ENCODE results near the gene XYLT1. TPM values are rescaled to one million over a fixed set of nuclear protein-coding genes. Genes with fewer than 3 reads are reported as not detected.

The XYLT1 gene
- total and polyA plus RNA-seq, 2 of the 8 experiments (the other 6 are each of a cell fraction or from before 2014, with no cell fraction given): 6.6 to 25.4 TPM

DNA sequence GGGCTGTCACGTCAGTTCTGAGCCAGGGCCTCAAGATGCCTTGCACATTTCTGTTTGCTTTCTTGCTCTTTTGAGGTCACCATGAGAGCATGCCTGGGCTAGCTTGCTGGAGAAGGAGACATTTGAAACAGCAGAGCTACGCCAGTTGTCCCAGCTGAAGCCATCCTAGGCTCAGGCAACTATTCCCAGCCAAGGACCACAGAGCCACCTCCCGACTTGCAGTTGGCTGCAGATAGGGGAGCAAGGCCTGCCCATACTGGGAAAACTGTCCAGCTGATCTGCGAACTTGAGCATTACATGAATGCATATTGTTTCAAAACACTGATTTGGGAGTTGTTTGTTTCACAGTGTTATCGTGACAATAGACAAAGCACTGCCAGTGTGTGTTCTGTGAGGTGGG, 340.8 kb downstream of the XYLT1 start:
- Histone ChIP-seq H4K91ac (replicated peaks; ENCODE audit: insufficient read length, low read length) (no peak overlapping the region), H4K20me1 (replicated peaks in 1 of 2; ENCODE audit: control insufficient read depth in 1 of 2, insufficient read depth in 2 of 2, low read length in 2 of 2) (no peaks in the 10 kb centered on the region), H3K27ac (ENCODE audit: low read depth, low read length) (no peak overlapping the region), H3K4me2 (ENCODE audit: insufficient read depth in 1 of 2, low read depth in 2 of 2, low read length in 2 of 2) (no peak overlapping the region), H3K23me2 (ENCODE audit: low read depth, low read length) (no peaks in the 10 kb centered on the region), H3K9ac (replicated peaks in 1 of 4; ENCODE audit: extremely low read depth in 1 of 4, low read depth in 3 of 4, low read length in 3 of 4) (no peak overlapping the region), H2BK12ac (ENCODE audit: low read depth, low read length) (no peak overlapping the region), H3K14ac (ENCODE audit: insufficient read length) (no peak overlapping the region), H2BK5ac (ENCODE audit: low read depth, low read length) (peak overlapping the region; percentile 20; the same call in 1 of the 2 replicates), H3K4me3 (ENCODE audit: extremely low read depth in 1 of 4, insufficient read depth in 2 of 4, low read depth in 3 of 4, low read length in 4 of 4) (no peak overlapping the region), H2BK15ac (ENCODE audit: low read length) (no peak overlapping the region), H4K5ac (ENCODE audit: insufficient read length, low read depth, low read length) (no peak overlapping the region), H3K27me3 (replicated peaks in 1 of 4; ENCODE audit: control insufficient read depth in 3 of 4, extremely low read depth in 1 of 4, insufficient read depth in 3 of 4, low read length in 3 of 4) (no peaks in the 10 kb centered on the region), H3K23ac (ENCODE audit: insufficient read length) (no peak overlapping the region), H4K8ac (ENCODE audit: extremely low read depth, insufficient read depth, low read length) (no peak overlapping the region), H3K18ac (ENCODE audit: extremely low read depth, low read length) (no peak overlapping the region), H3K4me1 (replicated peaks in 1 of 4; ENCODE audit: control insufficient read depth in 3 of 4, insufficient read depth in 4 of 4, low read length in 3 of 4) (peaks cover 0 to 4% (median 2%) of the 10 kb centered on the region in 4 experiments; a peak in 3 of 7 replicates), H3K9me3 (ENCODE audit: insufficient read depth in 2 of 2, low read depth in 1 of 2, low read length in 1 of 2) (no peaks in the 10 kb centered on the region), H3K79me1 (ENCODE audit: low read depth, low read length) (no peaks in the 10 kb centered on the region), H2AK5ac (ENCODE audit: low read depth, low read length) (no peak overlapping the region), H2BK120ac (replicated peaks; ENCODE audit: low read depth, low read length) (no peak overlapping the region), H3K56ac (replicated peaks; ENCODE audit: insufficient read length, low read depth, low read length) (no peak overlapping the region), H3K36me3 (ENCODE audit: control insufficient read depth in 2 of 4, insufficient read depth in 4 of 4, low read length in 3 of 4) (no peaks in the 10 kb centered on the region; a peak in 1 of 8 replicates), H2BK20ac (ENCODE audit: low read length) (no peak overlapping the region), H3K4ac (replicated peaks; ENCODE audit: insufficient read length, low read depth, low read length) (no peak overlapping the region), H2AFZ (ENCODE audit: low read length) (no peak overlapping the region), H3K79me2 (ENCODE audit: control insufficient read depth in 1 of 2, insufficient read depth in 2 of 2, low read length in 2 of 2) (no peaks in the 10 kb centered on the region)
- FAIRE-seq: no peak
- 85% methylated on average over 5 of the region's 5 CpGs; no CpG with 5 or more reads in 1 of the 2 experiments for WGBS, 2 experiments (ENCODE audit: extremely low coverage in 1 of 2, insufficient coverage in 1 of 2, insufficient read length in 1 of 2, insufficient replicate concordance in 2 of 2, low coverage in 1 of 2, low lambda C conversion rate in 2 of 2, missing lambda C conversion rate in 1 of 2)
- no peak for TF ChIP-seq KDM5A (IDR thresholded peaks at IDR 0.05; ENCODE audit: low read length)
- TF ChIP-seq RAD21 (IDR thresholded peaks at IDR 0.05 in 1 of 2, conservative IDR thresholded peaks at IDR 0.05 in 1 of 2; ENCODE audit: low read depth in 2 of 2, low read length in 2 of 2): no peak
- TF ChIP-seq RFX5 (IDR thresholded peaks at IDR 0.05; ENCODE audit: borderline replicate concordance, low read depth, low read length): no peak
- TF ChIP-seq, protein P1, sequence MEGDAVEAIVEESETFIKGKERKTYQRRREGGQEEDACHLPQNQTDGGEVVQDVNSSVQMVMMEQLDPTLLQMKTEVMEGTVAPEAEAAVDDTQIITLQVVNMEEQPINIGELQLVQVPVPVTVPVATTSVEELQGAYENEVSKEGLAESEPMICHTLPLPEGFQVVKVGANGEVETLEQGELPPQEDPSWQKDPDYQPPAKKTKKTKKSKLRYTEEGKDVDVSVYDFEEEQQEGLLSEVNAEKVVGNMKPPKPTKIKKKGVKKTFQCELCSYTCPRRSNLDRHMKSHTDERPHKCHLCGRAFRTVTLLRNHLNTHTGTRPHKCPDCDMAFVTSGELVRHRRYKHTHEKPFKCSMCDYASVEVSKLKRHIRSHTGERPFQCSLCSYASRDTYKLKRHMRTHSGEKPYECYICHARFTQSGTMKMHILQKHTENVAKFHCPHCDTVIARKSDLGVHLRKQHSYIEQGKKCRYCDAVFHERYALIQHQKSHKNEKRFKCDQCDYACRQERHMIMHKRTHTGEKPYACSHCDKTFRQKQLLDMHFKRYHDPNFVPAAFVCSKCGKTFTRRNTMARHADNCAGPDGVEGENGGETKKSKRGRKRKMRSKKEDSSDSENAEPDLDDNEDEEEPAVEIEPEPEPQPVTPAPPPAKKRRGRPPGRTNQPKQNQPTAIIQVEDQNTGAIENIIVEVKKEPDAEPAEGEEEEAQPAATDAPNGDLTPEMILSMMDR (IDR thresholded peaks at IDR 0.05; ENCODE audit: control extremely low read depth in 1 of 3, insufficient read depth in 1 of 3, low read depth in 1 of 3, low read length in 3 of 3): no peak
- TF ChIP-seq KDM1A (IDR thresholded peaks at IDR 0.05; ENCODE audit: borderline replicate concordance, low read length): no peak
- TF ChIP-seq SP2 (IDR thresholded peaks at IDR 0.05; ENCODE audit: low read length): no peak
- TF ChIP-seq GABPA (IDR thresholded peaks at IDR 0.05; ENCODE audit: borderline replicate concordance, insufficient read depth, low read length): no peak
- DNase-seq (ENCODE audit: low read depth in 1 of 2, low spot score in 2 of 2): no peak
- CTCF ChIA-PET (ENCODE audit: partially characterized antibody): interaction anchor here (0.5 to 0.8 kb wide), 2 partner anchors 16 to 270 kb away, joined by 3 to 4 read pairs; no protein-coding TSS in a partner anchor
- POLR2A ChIA-PET (ENCODE audit: partially characterized antibody): interaction anchor here (0.6 kb wide), 1 partner anchor 11 kb away, joined by 3 read pairs; no protein-coding TSS in a partner anchor

Measured in H1 (cell line).